Stimulated activated CD8-positive, alpha-beta memory T cell treated with anti-CD3 and anti-CD28 coated beads, Interleukin-4, amount 100 ng/mL, for 1 hour (primary cell): ENCODE data around the gene TMEM141.
"Not testable (repeated sequence)": the region's sequence is repeated elsewhere in the genome, so short reads cannot be mapped to it uniquely, and the experiment has no call there.

Experiments
- DNase-seq, 2 donors: peaks; one replicate each; pipeline ENCODE4 v3.0.0-alpha.2; 2020; ENCODE audit warnings: low read depth in 2 of 2, low spot score in 1 of 2

Gene TMEM141

DNA sequence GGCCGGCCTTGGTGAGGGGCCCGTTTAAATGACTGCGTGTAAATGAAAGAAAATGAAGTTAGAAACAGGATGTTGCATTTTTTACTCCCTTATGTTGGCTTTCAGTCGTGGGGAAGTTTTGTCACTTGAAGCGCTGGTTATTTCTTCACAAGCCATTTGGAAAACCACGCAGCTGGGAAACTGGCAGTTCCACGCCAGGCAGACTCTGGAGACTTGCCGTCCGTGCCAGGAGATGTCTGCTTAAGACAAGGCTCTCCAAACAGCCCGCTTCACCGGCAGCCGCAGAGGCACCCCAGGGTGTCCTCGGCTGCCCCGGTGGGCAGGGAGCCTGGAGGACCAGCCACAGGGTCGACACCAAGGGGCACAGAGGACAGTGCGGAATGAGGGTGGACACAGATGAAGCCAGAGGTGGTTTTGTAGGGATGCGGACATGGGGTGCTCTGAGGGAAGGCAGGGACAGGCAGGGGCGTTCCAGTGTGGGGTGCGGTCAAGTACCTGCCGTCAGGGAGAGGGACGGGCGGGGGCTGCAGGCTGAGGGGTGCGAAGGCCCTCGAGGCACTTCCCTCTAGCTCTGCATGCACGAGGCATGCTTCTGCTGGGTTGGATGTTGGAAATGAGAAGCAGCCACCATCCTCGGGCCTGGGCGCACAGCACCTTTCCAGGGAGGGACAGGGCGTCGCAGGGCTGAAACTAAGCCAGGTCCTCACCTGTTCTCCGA lies 40.0 kb downstream of the TMEM141 start:
- no peak for DNase-seq

DNA sequence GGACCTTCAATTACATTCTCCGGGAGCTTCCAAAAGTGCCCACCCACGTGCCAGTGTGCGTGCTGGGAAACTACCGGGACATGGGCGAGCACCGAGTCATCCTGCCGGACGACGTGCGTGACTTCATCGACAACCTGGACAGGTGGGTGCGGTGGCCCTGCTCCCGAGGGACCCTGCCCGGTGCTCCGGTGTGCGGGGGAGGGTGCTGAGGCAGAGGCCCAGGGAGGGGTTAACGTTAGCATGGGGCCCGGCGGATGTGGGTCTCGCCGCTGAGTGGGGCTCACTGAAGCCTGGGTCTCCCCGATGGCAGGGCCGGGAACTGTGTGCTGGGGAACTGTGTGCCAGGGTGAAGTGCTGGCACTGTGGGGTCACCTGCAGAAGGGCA lies 40.6 kb downstream of the TMEM141 start:
- no peak for DNase-seq

DNA sequence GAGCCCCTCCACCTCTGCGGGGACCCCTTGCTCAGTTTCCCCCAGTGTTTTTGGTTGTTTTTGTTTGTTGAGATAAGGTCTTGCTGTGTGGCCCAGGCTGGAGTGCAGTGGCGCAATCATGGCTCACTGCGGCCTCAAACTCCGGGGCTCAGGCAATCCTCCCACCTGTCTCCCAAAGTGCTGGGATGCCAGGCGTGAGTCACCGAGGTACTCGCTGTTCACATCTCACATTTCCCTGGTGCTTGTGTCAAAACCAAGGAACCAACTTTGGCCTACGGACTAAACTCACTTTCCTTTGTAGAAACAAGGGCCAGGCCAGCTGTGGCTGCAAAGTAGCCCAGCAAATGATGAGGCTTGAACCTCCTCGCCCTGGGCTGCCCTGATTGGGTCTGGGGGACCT lies 41.4 kb downstream of the TMEM141 start:
- DNase-seq, result no peak

DNA sequence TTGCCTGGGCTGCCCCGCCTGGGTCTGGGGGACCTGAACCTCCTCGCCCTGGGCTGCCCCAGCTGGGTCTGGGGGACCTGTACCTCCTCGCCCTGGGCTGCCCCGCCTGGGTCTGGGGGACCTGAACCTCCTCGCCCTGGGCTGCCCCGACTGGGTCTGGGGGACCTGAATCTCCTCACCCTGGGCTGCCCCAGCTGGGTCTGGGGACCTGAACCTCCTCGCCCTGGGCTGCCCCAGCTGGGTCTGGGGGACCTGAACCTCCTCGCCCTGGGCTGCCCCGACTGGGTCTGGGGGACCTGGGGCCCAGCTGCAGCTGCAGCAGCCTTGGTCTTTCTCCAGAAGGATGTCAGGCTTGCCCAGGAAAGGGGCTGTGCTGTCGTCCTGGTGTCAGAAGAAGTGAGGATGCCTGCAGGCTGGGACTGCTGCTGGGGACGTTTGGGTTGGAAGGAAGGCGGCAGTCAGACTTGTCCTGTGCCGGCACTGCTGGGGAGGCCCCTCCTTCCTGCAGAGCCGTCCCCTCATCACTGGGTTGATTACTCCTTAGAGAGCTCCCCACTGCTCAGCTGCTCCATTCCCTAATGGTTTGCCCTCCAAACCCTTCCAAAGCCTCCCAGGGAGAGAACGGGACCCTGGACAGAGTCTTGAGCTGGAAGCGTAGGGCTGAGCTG lies 42.4 kb downstream of the TMEM141 start:
- DNase-seq, result not testable (repeated sequence)

DNA sequence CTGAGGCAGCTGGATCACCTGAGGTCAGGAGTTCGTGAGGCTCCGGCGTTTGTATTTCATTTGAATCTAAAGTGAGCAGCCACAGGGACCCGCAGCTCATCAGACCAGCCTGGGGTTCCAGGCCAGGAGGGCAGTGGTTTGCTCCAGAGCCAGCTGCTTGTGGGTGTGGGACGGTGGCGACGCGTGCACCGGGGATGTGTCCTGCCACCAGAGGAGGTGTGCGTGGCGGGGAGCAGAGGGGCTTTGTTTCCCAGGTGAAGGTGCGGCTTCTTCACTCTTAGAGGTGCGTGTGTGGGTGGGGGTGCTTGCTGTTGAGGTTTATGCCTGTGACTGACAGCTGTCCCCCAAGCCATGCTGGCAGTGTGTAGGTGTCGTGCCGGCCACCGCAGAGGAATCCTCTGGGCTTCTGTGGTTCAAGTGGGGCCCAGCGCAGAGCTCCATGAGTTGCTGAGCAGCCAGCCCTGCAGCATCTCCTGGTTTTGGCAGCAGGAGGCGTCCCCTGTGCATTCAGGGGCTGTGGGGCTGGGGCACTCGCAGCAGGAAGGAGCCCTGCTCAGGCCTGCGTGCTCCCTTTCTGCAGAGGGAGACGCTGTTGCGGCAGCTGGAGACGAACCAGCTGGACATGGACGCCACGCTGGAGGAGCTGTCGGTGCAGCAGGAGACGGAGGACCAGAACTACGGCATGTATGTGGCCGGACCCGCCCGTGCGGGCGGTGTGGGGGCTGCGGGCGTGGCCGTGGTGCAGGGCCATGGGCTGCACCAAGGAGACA lies 44.2 kb downstream of the TMEM141 start:
- no peak for DNase-seq

DNA sequence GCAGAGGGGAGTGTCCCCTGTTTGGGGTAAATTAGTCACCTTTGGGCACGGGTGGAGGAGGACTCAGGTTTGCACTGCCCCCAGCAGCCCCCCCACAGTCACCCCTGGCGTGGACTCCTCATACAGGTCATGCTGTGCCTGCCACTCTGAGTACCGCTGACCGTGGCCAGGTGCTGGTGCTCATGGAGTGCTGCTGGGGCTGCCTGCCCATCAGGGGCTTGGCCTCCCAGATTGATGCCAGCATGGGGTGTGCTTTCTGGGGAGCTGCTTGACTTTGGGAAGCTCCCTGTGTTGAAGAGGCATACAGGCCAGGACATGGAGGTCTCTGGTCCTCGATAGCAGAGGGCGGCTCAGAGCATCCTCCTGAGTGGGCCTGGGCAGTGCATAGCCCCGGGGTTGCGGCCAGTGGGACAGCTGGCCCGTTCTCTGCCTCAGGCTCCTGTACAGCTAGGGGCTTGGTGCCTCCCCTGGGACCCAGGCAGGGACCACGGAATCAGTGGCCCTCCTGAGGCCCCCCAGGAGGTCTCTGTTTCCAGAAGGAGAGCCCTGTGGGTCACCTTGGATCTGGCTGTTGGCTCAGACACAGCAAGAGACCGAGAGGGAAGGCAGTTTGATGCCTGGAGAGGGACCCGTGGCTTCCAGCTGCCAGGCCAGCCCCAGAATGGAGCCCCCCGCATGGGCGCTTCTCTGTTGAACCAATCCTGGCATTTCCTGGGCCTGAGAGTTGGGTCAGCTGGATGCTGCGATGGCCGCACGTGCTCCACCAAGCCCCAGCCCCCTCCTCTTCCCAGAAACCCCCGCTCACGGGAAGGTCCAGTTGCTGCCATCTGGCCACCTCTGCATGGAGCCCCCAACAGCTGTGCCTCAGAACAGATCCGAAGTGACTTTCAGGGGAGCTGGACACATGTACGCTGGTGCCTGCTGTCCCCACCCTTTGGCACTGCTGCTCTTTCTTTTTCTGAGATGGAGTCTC lies 45.1 kb downstream of the TMEM141 start:
- DNase-seq, result no peak

DNA sequence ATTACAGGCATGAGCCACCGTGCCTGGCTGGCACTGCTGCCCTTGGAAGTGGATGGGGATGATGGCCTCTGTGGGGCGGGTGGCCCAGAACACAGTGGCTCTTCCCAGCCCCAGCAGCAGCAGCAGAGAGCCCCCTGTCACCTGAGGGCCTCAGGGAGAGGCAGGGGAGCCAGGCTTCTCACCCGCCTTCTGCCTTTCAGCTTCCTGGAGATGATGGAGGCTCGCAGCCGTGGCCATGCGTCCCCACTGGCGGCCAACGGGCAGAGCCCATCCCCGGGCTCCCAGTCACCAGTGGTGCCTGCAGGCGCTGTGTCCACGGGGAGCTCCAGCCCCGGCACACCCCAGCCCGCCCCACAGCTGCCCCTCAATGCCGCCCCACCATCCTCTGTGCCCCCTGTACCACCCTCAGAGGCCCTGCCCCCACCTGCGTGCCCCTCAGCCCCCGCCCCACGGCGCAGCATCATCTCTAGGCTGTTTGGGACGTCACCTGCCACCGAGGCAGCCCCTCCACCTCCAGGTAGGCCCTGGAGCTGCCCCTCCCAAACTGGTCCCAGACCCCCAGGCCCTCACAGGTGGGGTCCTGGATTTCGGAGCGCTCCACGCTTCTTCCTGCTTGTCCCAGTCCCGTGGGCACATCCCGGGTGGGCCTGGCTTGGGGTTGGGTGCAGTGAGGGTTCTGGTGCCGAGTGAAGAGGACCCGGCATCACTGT lies 46.2 kb downstream of the TMEM141 start:
- no peak for DNase-seq

GRCh38 chr9:136837856-136838277 lies 46.7 kb downstream of the TMEM141 start:
- not testable (repeated sequence) for DNase-seq

- DNase-seq, result no peak
Observed at GRCh38 chr9:136838314-136839228, 47.4 kb downstream of the TMEM141 start.

- DNase-seq, result no peak
Observed at GRCh38 chr9:136839229-136840139, 48.3 kb downstream of the TMEM141 start.

DNA sequence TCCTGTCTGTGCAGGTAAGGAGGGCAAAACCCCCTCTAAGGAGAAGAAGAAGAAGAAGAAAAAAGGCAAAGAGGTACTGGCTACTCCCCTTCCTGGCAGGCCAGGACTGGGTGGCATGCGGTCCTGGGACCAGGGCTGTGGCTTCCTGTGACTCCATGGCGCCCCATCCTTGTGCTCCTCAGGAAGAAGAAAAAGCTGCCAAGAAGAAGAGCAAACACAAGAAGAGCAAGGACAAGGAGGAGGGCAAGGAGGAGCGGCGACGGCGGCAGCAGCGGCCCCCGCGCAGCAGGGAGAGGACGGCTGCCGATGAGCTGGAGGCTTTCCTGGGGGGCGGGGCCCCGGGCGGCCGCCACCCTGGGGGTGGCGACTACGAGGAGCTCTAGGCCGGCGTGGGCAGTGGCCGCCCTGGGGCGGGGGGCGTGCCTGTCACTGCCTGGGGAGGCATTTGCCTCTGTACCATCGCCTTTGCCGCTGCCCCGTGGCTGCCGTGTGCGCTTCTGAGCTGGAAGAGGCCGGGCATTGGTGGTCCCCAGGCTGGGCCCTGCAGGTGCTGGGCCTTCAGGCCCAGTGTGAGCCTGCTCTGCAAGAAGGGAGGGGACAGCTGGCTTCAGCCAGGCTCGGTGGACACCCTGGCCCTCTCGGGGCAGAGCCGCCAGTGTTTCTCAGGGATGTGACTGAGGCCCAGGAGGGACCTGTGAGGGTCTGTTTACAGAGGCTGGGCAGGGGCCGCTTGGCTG lies 49.2 kb downstream of the TMEM141 start:
- no peak for DNase-seq

- DNase-seq, result no peak
Observed at GRCh38 chr9:136840877-136841645, 49.9 kb downstream of the TMEM141 start.

DNA sequence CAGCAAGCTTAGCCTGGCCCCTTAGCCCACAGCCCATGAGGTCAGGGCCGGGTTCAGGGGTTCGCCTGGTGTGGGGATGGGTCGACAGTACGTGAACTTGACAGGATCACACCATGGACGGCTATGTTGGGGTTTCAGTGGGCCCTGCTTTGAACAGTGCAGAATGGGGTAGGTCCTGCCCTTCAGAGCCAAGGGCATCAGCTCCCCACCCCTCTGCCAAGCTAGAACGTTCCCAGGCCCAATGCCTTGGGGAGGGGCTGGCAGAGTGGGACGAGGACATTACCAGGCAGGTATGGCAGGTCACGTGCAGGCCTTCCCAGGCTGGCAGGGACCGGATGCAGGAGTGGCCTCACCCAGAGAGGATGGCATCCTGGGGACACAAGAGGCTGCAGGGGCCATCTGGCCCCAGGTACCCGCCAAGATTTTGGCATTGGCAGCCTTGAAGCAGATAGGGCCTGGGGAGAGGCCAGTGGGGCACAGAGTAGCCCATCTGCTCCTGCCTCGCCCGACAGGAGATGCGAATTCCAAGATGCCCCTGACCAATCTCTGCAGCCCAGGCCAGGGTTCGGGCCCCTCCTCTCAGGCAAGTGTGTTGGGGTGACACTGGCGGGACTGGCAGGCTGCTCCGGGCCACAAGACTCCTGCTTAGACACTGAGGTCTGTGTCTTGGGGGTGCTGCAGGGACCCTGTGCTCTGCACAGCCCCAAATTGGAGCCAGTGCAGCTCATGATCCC lies 50.7 kb downstream of the TMEM141 start:
- not testable (repeated sequence) for DNase-seq

DNA sequence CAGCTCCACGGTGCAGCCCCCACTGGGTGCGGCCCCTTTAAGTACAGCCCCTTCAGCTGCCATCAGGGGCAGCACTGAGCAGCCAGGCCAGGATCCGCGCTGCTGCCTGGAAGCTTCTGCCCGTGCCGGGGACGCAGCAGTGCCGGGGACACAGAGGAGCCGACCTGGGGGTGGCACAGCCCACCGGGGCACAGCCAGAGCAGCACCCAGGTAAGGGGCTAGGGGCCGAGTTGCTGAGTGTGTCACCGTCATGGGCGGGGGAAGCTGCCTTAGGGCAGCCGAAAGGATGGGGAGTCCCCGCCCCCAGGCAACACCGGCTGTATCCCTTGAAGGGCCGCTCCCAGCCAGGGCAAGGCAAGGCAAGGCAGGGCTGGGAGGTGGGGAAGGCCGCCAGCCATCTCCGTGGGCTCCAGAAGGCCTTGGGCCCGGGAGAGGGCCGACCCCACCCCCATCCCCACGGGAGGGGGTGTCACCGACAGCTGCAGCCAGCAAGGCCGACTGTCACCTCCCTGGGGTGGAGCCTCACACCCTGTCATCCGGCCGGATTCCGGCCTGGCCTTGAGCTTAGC lies 51.3 kb downstream of the TMEM141 start, which contains the start of gene AJM1:
TSS of gene AJM1 (plus strand) at position 99 of the 569 bp plus-strand sequence. CDS start 1,937 bp downstream, outside the sequence.
- DNase-seq, result peak; percentile 47 to 61
